WTC11 (cell line): Measurements from ENCODE around the gene ANO8. TPM values are rescaled to one million over a fixed set of nuclear protein-coding genes. Genes with fewer than 3 reads are reported as not detected.

ENCODE experiments used
- ATAC-seq: fragments of 200-7000 bp; cut with Tn5 transposase; 2 replicates; pipeline ENCODE4 v1.10.0; 2021; ENCODE audit warnings: mild to moderate bottlenecking, moderate library complexity
- CTCF ChIA-PET: fragments of 300-600 bp; sonication (Branson Sonifier 250); formaldehyde crosslinking; loops from one replicate; lab custom pipeline; 2021; ENCODE audit warnings: antibody characterized with exemption; lab: Charles Lee
- POLR2A ChIA-PET: fragments of 350-600 bp; sonication (Branson Sonifier 250); formaldehyde crosslinking; loops from one replicate; lab custom pipeline; 2021; ENCODE audit warnings: antibody characterized with exemption; lab: Charles Lee
- DNase-seq: peaks from one replicate; pipeline ENCODE4 v3.0.0; 2021; ENCODE audit warnings: low spot score
- H3K27ac Mint-ChIP-seq: 2 replicates; pipeline ENCODE4 v1.8.0; 2021; ENCODE audit warnings: mixed read lengths
- H3K27me3 Mint-ChIP-seq: 2 replicates; pipeline ENCODE4 v1.8.0; 2021; ENCODE audit warnings: low read depth, mild to moderate bottlenecking, moderate library complexity, mixed read lengths
- H3K36me3 Mint-ChIP-seq: 2 replicates; pipeline ENCODE4 v1.8.0; 2021; ENCODE audit warnings: mixed read lengths
- H3K4me1 Mint-ChIP-seq: 2 replicates; pipeline ENCODE4 v1.8.0; 2022; ENCODE audit warnings: mixed read lengths
- H3K4me3 Mint-ChIP-seq: 2 replicates; pipeline ENCODE4 v1.8.0; 2021; ENCODE audit warnings: mild to moderate bottlenecking, moderate library complexity, mixed read lengths
- H3K9me3 Mint-ChIP-seq: 2 replicates; pipeline ENCODE4 v1.8.0; 2021; ENCODE audit warnings: mixed read lengths
- E2F1 ChIP-seq: sonication (generic); formaldehyde crosslinking; IDR thresholded peaks from 2 replicates; pipeline ENCODE4 v1.8.0; 2022; ENCODE audit warnings: mild to moderate bottlenecking, missing genetic modification reagents
- E2F4 ChIP-seq: sonication (generic); formaldehyde crosslinking; IDR thresholded peaks from 2 replicates; pipeline ENCODE4 v1.8.1; 2022; ENCODE audit warnings: low read depth, mild to moderate bottlenecking, moderate library complexity, missing genetic modification reagents, borderline replicate concordance
- FOXJ3 ChIP-seq: sonication (generic); formaldehyde crosslinking; IDR thresholded peaks from 2 replicates; pipeline ENCODE4 v1.9.0; 2021; ENCODE audit warnings: missing genetic modification reagents, mild to moderate bottlenecking, borderline replicate concordance
- FOXP1 ChIP-seq: sonication (generic); formaldehyde crosslinking; IDR thresholded peaks from 2 replicates; pipeline ENCODE4 v1.8.0; 2022; ENCODE audit warnings: missing genetic modification reagents, mild to moderate bottlenecking, moderate library complexity, borderline replicate concordance
- FOXP4 ChIP-seq: sonication (generic); formaldehyde crosslinking; IDR thresholded peaks from 2 replicates; pipeline ENCODE4 v1.8.0; 2022; ENCODE audit warnings: mild to moderate bottlenecking, missing genetic modification reagents
- HMGA2 ChIP-seq: fragments of 250-450 bp; sonication (Bioruptor Pico); IDR thresholded peaks from 2 replicates; pipeline ENCODE4 v1.4.0; 2021; ENCODE audit warnings: mild to moderate bottlenecking, moderate library complexity
- KAT7 ChIP-seq: sonication (generic); formaldehyde crosslinking; IDR thresholded peaks from 2 replicates; pipeline ENCODE4 v1.8.1; 2023; ENCODE audit warnings: missing genetic modification reagents, mild to moderate bottlenecking, borderline replicate concordance
- NFYB ChIP-seq: sonication (generic); formaldehyde crosslinking; conservative IDR thresholded peaks from 2 replicates; pipeline ENCODE4 v1.8.0; 2022; ENCODE audit warnings: low read depth, missing genetic modification reagents
- NR1H2 ChIP-seq: sonication (generic); formaldehyde crosslinking; IDR thresholded peaks from 2 replicates; pipeline ENCODE4 v1.9.0; 2021; ENCODE audit warnings: mild to moderate bottlenecking, moderate library complexity, missing genetic modification reagents
- NR3C1 ChIP-seq: sonication (generic); formaldehyde crosslinking; conservative IDR thresholded peaks from 2 replicates; pipeline ENCODE4 v1.8.1; 2023; ENCODE audit warnings: low read depth, mild to moderate bottlenecking, missing genetic modification reagents
- RELA ChIP-seq: sonication (generic); formaldehyde crosslinking; IDR thresholded peaks from 2 replicates; pipeline ENCODE4 v1.8.1; 2022; ENCODE audit warnings: missing genetic modification reagents, mild to moderate bottlenecking, borderline replicate concordance
- STAT6 ChIP-seq: sonication (generic); formaldehyde crosslinking; conservative IDR thresholded peaks from 2 replicates; pipeline ENCODE4 v1.8.1; 2023; ENCODE audit warnings: mild to moderate bottlenecking, low read depth, missing genetic modification reagents, moderate library complexity
- TEAD1 ChIP-seq: sonication (generic); formaldehyde crosslinking; IDR thresholded peaks from 2 replicates; pipeline ENCODE4 v1.8.0; 2022; ENCODE audit warnings: mild to moderate bottlenecking, missing genetic modification reagents
- USF1 ChIP-seq: sonication (generic); formaldehyde crosslinking; IDR thresholded peaks from 2 replicates; pipeline ENCODE4 v1.8.0; 2022; ENCODE audit warnings: mild to moderate bottlenecking, missing genetic modification reagents
- ZBTB21 ChIP-seq: sonication (generic); formaldehyde crosslinking; IDR thresholded peaks from 2 replicates; pipeline ENCODE4 v1.8.1; 2023; ENCODE audit warnings: mild to moderate bottlenecking, missing genetic modification reagents, borderline replicate concordance
- ZNF121 ChIP-seq: sonication (generic); formaldehyde crosslinking; IDR thresholded peaks from 2 replicates; pipeline ENCODE4 v1.8.0; 2023; ENCODE audit warnings: missing genetic modification reagents
- ZNF219 ChIP-seq: sonication (generic); formaldehyde crosslinking; IDR thresholded peaks from 2 replicates; pipeline ENCODE4 v1.8.0; 2023; ENCODE audit warnings: missing genetic modification reagents, mild to moderate bottlenecking, borderline replicate concordance
- ZNF317 ChIP-seq: sonication (generic); formaldehyde crosslinking; IDR thresholded peaks from 2 replicates; pipeline ENCODE4 v1.8.1; 2023; ENCODE audit warnings: low read depth, mild to moderate bottlenecking, moderate library complexity, missing genetic modification reagents, borderline replicate concordance
- ZNF423 ChIP-seq: fragments of 250-450 bp; sonication (Bioruptor Pico); IDR thresholded peaks from 2 replicates; pipeline ENCODE4 v2.1.2; 2022; ENCODE audit warnings: mild to moderate bottlenecking, moderate library complexity
- ZNF425 ChIP-seq: fragments of 250-450 bp; sonication (Bioruptor Pico); conservative IDR thresholded peaks from 2 replicates; pipeline ENCODE4 v1.9.0; 2021; ENCODE audit warnings: mild to moderate bottlenecking
- total RNA-seq: library from RNA; stranded (reverse); gene quantifications from 3 replicates; pipeline ENCODE4 v1.2.3, GENCODE V29; 2021

Gene ANO8
- total RNA-seq, 1 experiment from 2014 or later = 32.6 TPM

- TF ChIP-seq FOXP4 (no peak), NFYB (CRISPR knock-in tag) (no peak), ZBTB21 (CRISPR knock-in tag) (no peak), NR1H2 (CRISPR knock-in tag) (no peak), ZNF121 (no peak), HMGA2 (CRISPR knock-in tag) (no peak)
These were observed 920 bp upstream of the ANO8 start (continued) for GRCh38 chr19:17335575-17335974.

- POLR2A ChIA-PET = interaction anchor here (0.6 to 1.9 kb wide), 8 partner anchors 11 to 92 kb away, joined by 3 to 11 read pairs (median 4); partner anchors contain the start of genes BABAM1, DDA1 and MRPL34
- H3K4me1 Mint-ChIP-seq = peaks cover 32% of the 10 kb centered on the region
- ATAC-seq (peak; percentile 3), DNase-seq (peak; percentile 61)
- peaks cover 11% of the 10 kb centered on the region for H3K36me3 Mint-ChIP-seq
- CTCF ChIA-PET = interaction anchor here (0.8 to 3.7 kb wide), 16 partner anchors 12 to 162 kb away, joined by 3 to 27 read pairs (median 4); partner anchors contain the start of genes ABHD8, BABAM1, CCDC194 and DDA1
- peaks cover 5% of the 10 kb centered on the region for H3K27me3 Mint-ChIP-seq
- peak overlapping the region; percentile 99 for H3K4me3 Mint-ChIP-seq
- no peak overlapping the region; the same call in 1 of the 2 replicates for H3K27ac Mint-ChIP-seq
- H3K9me3 Mint-ChIP-seq = peaks cover 5% of the 10 kb centered on the region
- TF ChIP-seq FOXP1 = no peak
- TF ChIP-seq ZNF317 = no peak
- no peak for TF ChIP-seq STAT6 (CRISPR knock-in tag)
- no peak for TF ChIP-seq FOXP4
- TF ChIP-seq ZNF423 (CRISPR knock-in tag) = no peak
- no peak for TF ChIP-seq FOXJ3
- TF ChIP-seq RELA (CRISPR knock-in tag) = peak; percentile 9; the same call in 1 of the 2 replicates
- no peak for TF ChIP-seq ZNF219
- TF ChIP-seq E2F4 (CRISPR knock-in tag) = no peak
- no peak for TF ChIP-seq NR3C1 (CRISPR knock-in tag)
- TF ChIP-seq KAT7 (CRISPR knock-in tag) = no peak
- no peak for TF ChIP-seq USF1
- no peak for TF ChIP-seq TEAD1 (CRISPR knock-in tag)
- no peak for TF ChIP-seq E2F1
- TF ChIP-seq ZNF425 = no peak
These were observed 843 bp downstream of the ANO8 start for GRCh38 chr19:17333611-17334413.
